Myometrial cell (primary cell): ENCODE measurements around the gene AIF1. TPM values are rescaled to one million over a fixed set of nuclear protein-coding genes. Genes with fewer than 3 reads are reported as not detected.

Experiments
- total RNA-seq: library from RNA; depleted of rRNA; stranded (reverse); fragments of >200 nt; gene quantifications from 2 replicates; pipeline ENCODE4 v1.2.3, GENCODE V29; 2015

Gene AIF1
- not detected in 2 replicates for total RNA-seq

DNA sequence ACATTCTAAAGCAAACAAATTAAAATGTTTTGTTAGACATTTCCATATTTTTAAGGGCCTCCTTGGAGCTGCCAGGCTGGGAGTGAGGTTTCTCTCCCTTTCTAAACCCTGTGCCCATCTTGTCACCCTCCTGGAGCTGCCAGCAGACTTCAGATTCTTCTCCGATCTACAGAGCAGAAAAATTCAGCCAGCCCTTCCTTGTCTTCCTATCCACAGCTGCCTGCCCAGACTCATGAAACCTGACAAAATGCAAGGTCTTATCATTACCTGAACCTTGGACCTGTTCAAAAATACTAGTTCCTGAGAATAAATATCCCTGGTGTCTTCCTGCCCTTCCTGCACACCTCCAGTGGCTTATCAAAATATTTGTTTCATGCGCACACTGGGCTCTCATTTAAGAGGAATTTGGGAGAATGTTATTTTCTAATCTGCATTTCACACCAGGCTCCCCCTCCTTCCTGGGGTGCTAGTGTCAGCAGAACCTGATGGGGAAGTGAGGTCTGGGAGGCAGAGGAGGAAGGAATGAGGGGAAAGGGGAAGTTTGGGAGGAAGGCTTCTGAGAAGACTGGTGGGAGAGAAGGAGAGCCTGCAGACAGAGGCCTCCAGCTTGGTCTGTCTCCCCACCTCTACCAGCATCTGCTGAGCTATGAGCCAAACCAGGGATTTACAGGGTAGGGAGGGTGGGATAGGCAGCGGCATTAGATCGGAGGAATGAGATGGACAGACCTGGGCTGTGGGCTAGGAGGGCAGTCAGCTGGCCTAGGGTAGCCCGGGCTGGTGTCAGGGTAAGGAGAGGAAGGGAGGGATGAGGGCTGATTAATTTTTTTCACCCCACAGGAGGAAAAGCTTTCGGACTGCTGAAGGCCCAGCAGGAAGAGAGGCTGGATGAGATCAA, at the start of gene AIF1:
AIF1 (plus strand) TSS at position 551 of the 895 bp plus-strand sequence; CDS start at position 647, 96 bp downstream.

DNA sequence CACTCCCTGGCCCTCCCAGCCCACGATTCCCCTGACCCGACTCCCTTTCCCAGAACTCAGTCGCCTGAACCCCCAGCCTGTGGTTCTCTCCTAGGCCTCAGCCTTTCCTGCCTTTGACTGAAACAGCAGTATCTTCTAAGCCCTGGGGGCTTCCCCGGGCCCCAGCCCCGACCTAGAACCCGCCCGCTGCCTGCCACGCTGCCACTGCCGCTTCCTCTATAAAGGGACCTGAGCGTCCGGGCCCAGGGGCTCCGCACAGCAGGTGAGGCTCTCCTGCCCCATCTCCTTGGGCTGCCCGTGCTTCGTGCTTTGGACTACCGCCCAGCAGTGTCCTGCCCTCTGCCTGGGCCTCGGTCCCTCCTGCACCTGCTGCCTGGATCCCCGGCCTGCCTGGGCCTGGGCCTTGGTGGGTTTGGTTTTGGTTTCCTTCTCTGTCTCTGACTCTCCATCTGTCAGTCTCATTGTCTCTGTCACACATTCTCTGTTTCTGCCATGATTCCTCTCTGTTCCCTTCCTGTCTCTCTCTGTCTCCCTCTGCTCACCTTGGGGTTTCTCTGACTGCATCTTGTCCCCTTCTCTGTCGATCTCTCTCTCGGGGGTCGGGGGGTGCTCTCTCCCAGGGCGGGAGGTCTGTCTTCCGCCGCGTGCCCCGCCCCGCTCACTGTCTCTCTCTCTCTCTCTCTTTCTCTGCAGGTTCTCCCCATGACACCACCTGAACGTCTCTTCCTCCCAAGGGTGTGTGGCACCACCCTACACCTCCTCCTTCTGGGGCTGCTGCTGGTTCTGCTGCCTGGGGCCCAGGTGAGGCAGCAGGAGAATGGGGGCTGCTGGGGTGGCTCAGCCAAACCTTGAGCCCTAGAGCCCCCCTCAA, 42.8 kb upstream of the AIF1 start, which contains the start of gene LTA:
LTA (plus strand) TSS at position 249 of the 871 bp plus-strand sequence; CDS start at position 703, 454 bp downstream.

GRCh38 chr6:31575335-31575901, 39.6 kb upstream of the AIF1 start, which contains the start of gene TNF:
TNF (plus strand) TSS chr6:31575565; CDS start chr6:31575742, 177 bp downstream.

DNA sequence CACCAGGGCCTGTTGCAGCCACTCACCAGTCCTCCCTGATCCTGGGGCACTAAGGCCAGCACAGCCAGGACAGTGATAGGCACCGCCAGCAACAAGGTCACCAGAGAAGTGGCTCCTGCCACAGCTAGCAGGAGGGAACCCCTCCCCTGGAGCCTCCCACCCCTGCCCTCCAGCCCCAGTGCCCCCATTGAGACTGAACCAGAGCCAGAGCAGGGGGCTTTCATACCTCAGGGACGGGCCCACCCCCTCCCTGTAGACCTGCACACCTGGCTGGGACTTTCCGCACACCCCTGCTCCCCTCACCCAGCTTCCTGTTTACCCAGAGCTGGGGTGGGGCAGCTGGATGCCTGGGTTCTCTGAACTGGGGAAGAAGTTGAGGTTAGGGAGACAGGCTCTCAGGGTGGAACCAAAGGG, 32.8 kb upstream of the AIF1 start, which contains the start of gene LTB:
LTB (minus strand) TSS at position 195 of the 414 bp plus-strand sequence; CDS start at position 188, 7 bp downstream.

DNA sequence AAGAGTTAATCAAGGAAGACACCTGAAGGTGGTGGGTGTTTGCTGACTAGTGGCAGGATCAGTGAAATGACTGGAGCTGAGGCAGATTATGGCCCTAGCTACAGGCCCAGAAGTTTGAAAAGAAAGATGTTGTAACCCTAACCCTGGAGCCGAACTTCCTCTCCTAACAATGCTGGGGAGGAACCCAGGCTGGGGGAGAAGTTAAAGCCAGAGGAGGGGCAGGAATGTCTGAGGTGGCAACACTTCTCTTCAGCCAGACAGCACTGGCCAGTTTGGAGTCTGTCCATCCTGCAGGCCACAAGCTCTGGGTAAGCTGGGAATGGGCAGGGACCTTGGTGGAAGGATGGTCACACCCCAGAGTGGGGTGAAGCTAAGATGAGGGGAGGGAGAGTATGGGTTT, 29.0 kb upstream of the AIF1 start, which contains the start of gene LST1:
LST1 (plus strand) TSS at position 270 of the 400 bp plus-strand sequence. CDS start 1,023 bp downstream, outside the sequence.

DNA sequence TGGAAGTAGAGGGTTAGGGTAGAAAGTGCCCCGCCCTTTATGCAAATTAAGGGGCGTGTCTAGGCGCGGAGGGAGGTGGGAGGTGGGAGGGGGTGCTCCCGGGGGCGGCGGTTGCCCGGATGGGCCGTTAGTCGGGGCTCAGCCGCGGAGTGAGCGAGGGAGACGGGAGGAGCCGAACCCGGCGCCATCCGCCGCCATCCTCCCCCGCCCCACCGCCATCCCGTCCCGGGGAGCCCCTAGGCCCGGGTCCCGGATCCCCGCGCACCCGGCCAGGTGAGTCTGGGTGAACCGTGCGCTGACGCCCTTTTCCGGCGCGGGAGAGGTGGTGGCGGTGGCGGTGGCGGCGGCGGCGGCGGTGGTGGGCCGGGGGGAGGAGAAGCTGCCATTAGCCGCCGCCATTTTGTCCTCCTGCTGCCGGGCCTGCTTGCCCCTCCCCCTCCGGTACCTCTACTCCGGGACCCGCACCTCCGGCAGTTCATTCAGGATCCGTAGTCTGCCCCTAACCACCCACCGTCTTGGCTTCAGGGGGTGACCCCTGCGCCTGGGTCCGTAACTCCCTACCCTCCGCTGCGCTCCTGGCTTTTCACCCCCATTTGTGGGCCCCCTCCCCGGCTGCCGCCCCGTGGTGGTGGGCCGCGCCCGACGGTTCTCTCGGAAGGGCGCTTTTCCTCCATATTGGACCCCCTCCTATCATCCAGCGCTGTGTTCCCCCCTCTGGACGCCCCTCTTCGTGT, 5.7 kb downstream of the AIF1 start, which contains the start of gene PRRC2A:
PRRC2A (plus strand) TSS at position 130 of the 734 bp plus-strand sequence. CDS start 2,075 bp downstream, outside the sequence.

GRCh38 chr6:31655349-31656237, 40.6 kb downstream of the AIF1 start, which contains the start of gene APOM:
APOM (plus strand) TSS chr6:31655894; CDS start chr6:31655967, 73 bp downstream.

DNA sequence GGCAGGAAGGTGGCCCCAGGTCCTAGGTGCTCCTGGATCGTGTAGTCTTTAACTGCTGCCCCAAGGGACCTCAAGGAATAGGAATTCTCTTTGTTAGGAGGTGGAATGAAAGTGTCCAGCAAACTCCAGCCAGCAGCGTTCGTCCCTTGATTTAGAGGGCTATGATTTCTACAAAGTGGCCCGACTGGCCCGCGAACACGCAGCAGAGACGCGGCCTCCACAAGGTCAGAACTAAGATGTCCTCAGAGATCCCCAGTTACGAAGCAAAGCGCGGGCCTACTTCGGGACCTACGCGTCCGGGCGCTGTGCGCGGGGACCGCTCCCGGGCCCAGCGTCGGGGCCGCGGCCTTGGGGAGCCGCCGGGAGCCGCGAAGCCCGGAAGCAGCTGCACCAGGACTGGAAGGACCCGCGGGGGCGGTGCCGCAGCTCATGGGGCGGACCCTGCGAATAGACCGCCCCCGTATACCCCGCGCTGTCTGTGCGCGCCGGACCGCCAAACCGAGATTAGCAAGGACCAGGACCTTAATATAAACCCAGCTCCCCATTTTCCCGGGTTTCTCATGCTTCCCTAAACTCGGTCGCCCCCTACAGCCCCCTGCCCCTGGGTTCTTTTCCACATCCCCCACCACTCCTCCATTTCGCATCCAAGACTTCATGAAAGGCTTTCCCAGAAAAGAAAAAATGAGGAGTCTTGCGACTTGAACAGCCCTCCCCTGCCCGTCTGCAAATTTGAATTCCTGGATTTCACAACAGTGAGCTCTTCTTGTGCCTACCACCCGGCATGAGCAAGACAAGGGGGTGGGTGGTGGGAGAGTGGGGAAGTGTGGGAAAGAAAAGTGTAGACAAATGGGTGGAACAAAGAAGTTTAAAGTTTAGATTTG, 45.6 kb downstream of the AIF1 start, which contains the start of gene C6orf47:
C6orf47 (minus strand) TSS at position 398 of the 881 bp plus-strand sequence. CDS start 831 bp downstream, outside the sequence.

DNA sequence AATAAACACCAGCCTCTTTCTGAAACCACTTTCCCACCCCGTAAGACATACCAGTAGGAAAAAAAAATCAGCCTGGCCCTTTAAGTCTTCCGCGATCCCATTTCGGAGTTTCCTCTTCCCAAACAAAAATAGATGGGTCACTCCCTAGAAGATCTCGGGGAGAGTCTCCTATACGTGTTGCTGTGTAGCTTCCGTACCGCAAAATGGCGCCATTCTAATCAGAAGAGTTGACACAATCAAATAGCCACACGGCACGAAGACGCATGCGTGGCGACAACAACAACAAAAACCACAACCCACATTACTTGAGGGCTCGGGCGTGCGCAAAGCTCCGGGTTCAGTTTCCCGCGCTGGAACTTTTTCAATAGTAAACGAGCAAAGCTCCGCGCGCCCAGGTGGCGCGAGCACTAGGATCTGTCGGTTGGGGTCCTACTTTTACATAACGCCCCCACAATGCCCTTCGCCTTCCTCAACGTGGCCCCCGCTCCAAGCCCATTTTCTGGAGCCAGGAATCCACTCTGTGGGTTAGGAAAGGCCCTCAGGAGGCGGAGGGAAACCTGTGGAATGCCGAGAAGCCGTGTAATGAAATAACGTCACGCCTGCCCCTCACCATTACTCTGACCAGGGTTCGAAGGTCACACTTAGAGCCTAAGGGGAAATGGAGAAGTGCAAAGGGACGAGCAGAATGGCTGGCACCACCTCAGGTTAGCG, 49.9 kb downstream of the AIF1 start, which contains the start of gene GPANK1:
GPANK1 (minus strand) TSS at position 208 of the 711 bp plus-strand sequence. CDS start 519 bp downstream, outside the sequence.

DNA sequence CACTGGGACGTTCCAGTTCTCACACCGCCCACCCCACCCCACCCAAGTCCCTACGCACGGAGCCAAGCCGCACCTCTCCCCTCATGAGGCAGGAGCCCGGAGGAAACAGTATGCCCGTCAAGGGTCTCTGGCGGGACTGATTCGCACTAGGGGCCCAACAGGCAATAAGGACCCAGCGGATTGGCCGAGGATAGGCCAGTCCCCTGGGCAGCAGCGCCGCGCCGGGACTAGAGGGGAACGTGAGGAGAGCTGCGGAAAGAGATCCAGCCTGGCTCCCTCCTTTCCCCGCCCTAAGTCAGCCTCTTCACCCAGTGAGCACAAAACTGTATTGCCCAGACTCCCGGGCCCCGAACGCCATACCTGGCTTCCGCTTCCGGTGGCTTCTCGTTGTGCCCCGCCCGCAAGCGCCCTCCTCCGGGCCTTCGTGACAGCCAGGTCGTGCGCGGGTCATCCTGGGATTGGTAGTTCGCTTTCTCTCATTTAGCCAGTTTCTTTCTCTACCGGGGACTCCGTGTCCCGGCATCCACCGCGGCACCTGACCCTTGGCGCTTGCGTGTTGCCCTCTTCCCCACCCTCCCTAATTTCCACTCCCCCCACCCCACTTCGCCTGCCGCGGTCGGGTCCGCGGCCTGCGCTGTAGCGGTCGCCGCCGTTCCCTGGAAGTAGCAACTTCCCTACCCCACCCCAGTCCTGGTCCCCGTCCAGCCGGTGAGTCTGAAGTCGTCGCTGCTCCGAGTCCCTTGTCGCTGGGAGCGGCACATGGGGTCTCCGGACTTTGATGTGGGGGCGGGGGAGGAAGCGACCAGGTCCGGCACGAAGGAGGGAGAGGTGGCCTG, 50.7 kb downstream of the AIF1 start, which contains the start of gene CSNK2B:
CSNK2B (plus strand) TSS at position 580 of the 836 bp plus-strand sequence. CDS start 752 bp downstream, outside the sequence.

Other genes with a start within 250 kb of the AIF1 start
- gene MICA, start 211.6 kb upstream of the AIF1 start, total RNA-seq: 104 and 132 TPM in 2 replicates
- gene MICB, start 117.1 kb upstream of the AIF1 start, total RNA-seq: 25.7 and 26.2 TPM in 2 replicates
- gene MCCD1, start 86.3 kb upstream of the AIF1 start, total RNA-seq: not detected in 2 replicates
- 564 and 622 TPM in 2 replicates for gene DDX39B, start 73.2 kb upstream of the AIF1 start, total RNA-seq
- gene ATP6V1G2, start 68.6 kb upstream of the AIF1 start, total RNA-seq: 0.18 and 0.58 TPM in 2 replicates
- gene NFKBIL1, start 67.6 kb upstream of the AIF1 start, total RNA-seq: 22.0 and 28.5 TPM in 2 replicates
- gene LTA, start 42.9 kb upstream of the AIF1 start, total RNA-seq: not detected in 2 replicates
- gene TNF, start 39.7 kb upstream of the AIF1 start, total RNA-seq: not detected in 2 replicates
- gene LTB, start 32.8 kb upstream of the AIF1 start, total RNA-seq: not detected in 2 replicates
- not detected in 2 replicates for gene LST1, start 29.0 kb upstream of the AIF1 start, total RNA-seq
- not detected in 2 replicates for gene NCR3, start 22.2 kb upstream of the AIF1 start, total RNA-seq
- 77.8 and 81.9 TPM in 2 replicates for gene PRRC2A, start 5.5 kb downstream of the AIF1 start, total RNA-seq
- 241 and 292 TPM in 2 replicates for gene BAG6, start 37.4 kb downstream of the AIF1 start, total RNA-seq
- 1.4 and 1.7 TPM in 2 replicates for gene APOM, start 40.7 kb downstream of the AIF1 start, total RNA-seq
- 17.0 and 20.9 TPM in 2 replicates for gene C6orf47, start 45.5 kb downstream of the AIF1 start, total RNA-seq
- 12.4 and 16.1 TPM in 2 replicates for gene GPANK1, start 49.8 kb downstream of the AIF1 start, total RNA-seq
- gene CSNK2B, start 50.8 kb downstream of the AIF1 start, total RNA-seq: 281 and 300 TPM in 2 replicates
- 0.58 and 2.7 TPM in 2 replicates for gene LY6G5B, start 54.7 kb downstream of the AIF1 start, total RNA-seq
- gene LY6G5C, start 65.8 kb downstream of the AIF1 start, total RNA-seq: 0.29 and 1.1 TPM in 2 replicates
- gene ABHD16A, start 88.1 kb downstream of the AIF1 start, total RNA-seq: 41.6 and 52.5 TPM in 2 replicates
- gene LY6G6F, start 91.6 kb downstream of the AIF1 start, total RNA-seq: not detected in 2 replicates
- not detected in 2 replicates for gene LY6G6D, start 100.1 kb downstream of the AIF1 start, total RNA-seq
- not detected in 2 replicates for gene LY6G6C, start 106.5 kb downstream of the AIF1 start, total RNA-seq
- not detected in 2 replicates for gene MPIG6B, start 108.1 kb downstream of the AIF1 start, total RNA-seq
- gene DDAH2, start 114.1 kb downstream of the AIF1 start, total RNA-seq: 63.1 and 65.7 TPM in 2 replicates
- gene CLIC1, start 121.3 kb downstream of the AIF1 start, total RNA-seq: 1,096 and 1,127 TPM in 2 replicates
- 7.8 and 16.7 TPM in 2 replicates for gene MSH5, start 124.8 kb downstream of the AIF1 start, total RNA-seq
- gene SAPCD1, start 147.4 kb downstream of the AIF1 start, total RNA-seq: 1.8 and 2.3 TPM in 2 replicates
- under 0.01 TPM in 1 of 2 replicates, not detected in the other for gene VWA7, start 162.1 kb downstream of the AIF1 start, total RNA-seq
- 102 and 105 TPM in 2 replicates for gene VARS1, start 180.5 kb downstream of the AIF1 start, total RNA-seq
- 85.3 and 118 TPM in 2 replicates for gene LSM2, start 191.7 kb downstream of the AIF1 start, total RNA-seq
- 0.29 and 0.35 TPM in 2 replicates for gene HSPA1L, start 200.0 kb downstream of the AIF1 start, total RNA-seq
- gene HSPA1A, start 200.3 kb downstream of the AIF1 start, total RNA-seq: 38.1 and 41.2 TPM in 2 replicates
- 59.4 and 73.5 TPM in 2 replicates for gene HSPA1B, start 212.5 kb downstream of the AIF1 start, total RNA-seq
- 71.2 and 73.9 TPM in 2 replicates for gene NEU1, start 247.6 kb downstream of the AIF1 start, total RNA-seq